Thyroid gland (tissue), 4 donors: ENCODE results near the gene CREB5. TPM values are rescaled to one million over a fixed set of nuclear protein-coding genes. Genes with fewer than 3 reads are reported as not detected.
A peak's percentile ranks its signal among the peaks of the same experiment; 100 is the strongest.

Experiments
- DNase-seq, 2 donors: peaks; one replicate each; pipeline ENCODE4 v3.0.0-alpha.2; 2019
- H3K27ac ChIP-seq, 3 donors: fragments of 200-600 bp; sonication (generic); 1 replicate in 2 of 3; 2 replicates in 1 of 3; pipeline ENCODE4 v1.5.1; 2016 to 2019; ENCODE audit warnings: mild to moderate bottlenecking in 1 of 3, moderate library complexity in 1 of 3
- H3K27me3 ChIP-seq: fragments of 200-600 bp; sonication (generic); one replicate; pipeline ENCODE4 v1.5.1; 2019
- H3K36me3 ChIP-seq, 2 donors: fragments of 200-600 bp; sonication (generic); one replicate each; pipeline ENCODE4 v1.5.1; 2016 to 2019
- H3K4me1 ChIP-seq, 2 donors: fragments of 200-600 bp; sonication (generic); one replicate each; pipeline ENCODE4 v1.5.1; 2017 to 2019
- H3K4me3 ChIP-seq, 3 donors: fragments of 200-600 bp; sonication (generic); replicated peaks in 1 of 3; 1 replicate in 2 of 3; 2 replicates in 1 of 3; pipeline ENCODE4 v1.5.1; 2016; ENCODE audit warnings: mild to moderate bottlenecking in 1 of 3
- H3K9me3 ChIP-seq: fragments of 200-600 bp; sonication (generic); one replicate; pipeline ENCODE4 v1.5.1; 2017
- POLR2A ChIP-seq, 2 donors: fragments of 450-650 bp; IDR thresholded peaks; one replicate each; pipeline ENCODE4 v1.6.1; 2017; ENCODE audit warnings: antibody characterized with exemption in 2 of 2, mild to moderate bottlenecking in 2 of 2, moderate library complexity in 1 of 2
- WGBS, 2 donors: methylation state at CpG; one replicate each; pipeline ENCODE4 v1.1.5; 2017; 5-methylcytosine and 5-hydroxymethylcytosine counted together
- intact Hi-C: fragments of 100-400 bp; cut with DNase I; formaldehyde crosslinking; loops from one replicate; pipeline ENCODE4 v1.15.1; 2023
- total RNA-seq, 4 donors: library from RNA; depleted of rRNA; stranded (reverse); fragments of >200 nt; gene quantifications; one replicate each; pipeline ENCODE4 v1.2.3, GENCODE V29; 2016
- TF ChIP-seq, protein P1 (sequence below), 6 experiments: fragments of 200-600 bp in 3 of 6; fragments of 450-650 bp in 3 of 6; sonication (generic) in 3 of 6; IDR thresholded peaks; one replicate each; pipeline ENCODE4 v1.5.1; 2016 to 2019; ENCODE audit warnings: antibody characterized with exemption in 6 of 6, mild to moderate bottlenecking in 2 of 6, inconsistent platforms in 1 of 6, moderate library complexity in 1 of 6

CREB5 gene
- total RNA-seq, 4 donors from 2014 or later: 2.5 to 13.6 (median 6.5) TPM

DNA sequence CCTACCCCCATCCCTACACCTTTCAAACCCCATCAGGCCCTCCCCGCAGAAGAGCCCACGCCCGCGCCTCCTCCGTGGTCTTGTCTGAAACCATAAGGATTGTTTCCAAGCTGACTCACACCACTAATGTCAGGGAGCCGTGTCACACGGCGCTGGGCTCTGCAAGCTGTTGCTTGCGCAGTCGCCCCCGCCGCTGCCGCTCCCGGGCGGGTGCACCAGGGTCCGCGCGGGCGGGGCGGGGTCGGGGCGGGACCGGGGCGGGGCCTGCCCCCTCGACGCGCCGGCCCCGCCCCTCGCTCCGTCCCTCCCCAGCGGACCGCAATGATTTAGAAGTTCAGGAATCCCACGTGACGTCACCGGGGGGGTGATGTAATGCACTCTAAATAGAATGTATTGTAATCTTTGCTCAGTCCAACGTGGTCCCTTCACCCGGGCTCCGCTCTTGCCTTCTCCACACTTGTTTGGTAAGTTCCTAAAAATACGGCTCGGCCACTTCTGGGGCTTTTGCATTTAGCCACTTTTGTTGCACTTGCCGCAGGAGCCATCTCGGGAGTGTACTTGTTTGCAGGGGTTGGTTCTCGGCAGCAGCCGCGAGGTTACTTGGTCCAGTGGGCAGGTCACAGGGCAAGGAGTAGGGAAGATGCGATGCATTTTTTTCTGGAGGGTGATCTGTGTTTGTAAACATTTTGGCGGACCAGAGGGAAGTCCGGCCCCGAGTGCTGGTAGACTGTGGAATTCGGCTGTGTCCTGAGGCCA is 3.2 kb upstream of the CREB5 start:
- TF ChIP-seq, protein P1, sequence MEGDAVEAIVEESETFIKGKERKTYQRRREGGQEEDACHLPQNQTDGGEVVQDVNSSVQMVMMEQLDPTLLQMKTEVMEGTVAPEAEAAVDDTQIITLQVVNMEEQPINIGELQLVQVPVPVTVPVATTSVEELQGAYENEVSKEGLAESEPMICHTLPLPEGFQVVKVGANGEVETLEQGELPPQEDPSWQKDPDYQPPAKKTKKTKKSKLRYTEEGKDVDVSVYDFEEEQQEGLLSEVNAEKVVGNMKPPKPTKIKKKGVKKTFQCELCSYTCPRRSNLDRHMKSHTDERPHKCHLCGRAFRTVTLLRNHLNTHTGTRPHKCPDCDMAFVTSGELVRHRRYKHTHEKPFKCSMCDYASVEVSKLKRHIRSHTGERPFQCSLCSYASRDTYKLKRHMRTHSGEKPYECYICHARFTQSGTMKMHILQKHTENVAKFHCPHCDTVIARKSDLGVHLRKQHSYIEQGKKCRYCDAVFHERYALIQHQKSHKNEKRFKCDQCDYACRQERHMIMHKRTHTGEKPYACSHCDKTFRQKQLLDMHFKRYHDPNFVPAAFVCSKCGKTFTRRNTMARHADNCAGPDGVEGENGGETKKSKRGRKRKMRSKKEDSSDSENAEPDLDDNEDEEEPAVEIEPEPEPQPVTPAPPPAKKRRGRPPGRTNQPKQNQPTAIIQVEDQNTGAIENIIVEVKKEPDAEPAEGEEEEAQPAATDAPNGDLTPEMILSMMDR (IDR thresholded peaks at IDR 0.05): no peak
- peak in 1 of 2 donors; percentile 19 for TF ChIP-seq POLR2A (IDR thresholded peaks at IDR 0.05)
- Histone ChIP-seq H3K4me3 (peak overlapping the region; percentile 6 to 39 (median 34)), H3K27ac (peak overlapping the region in 2 of 3 donors; percentile 23 to 42), H3K27me3 (peaks cover 5% of the 10 kb centered on the region), H3K9me3 (no peaks in the 10 kb centered on the region), H3K36me3 (no peaks in the 10 kb centered on the region), H3K4me1 (peaks cover 15 to 25% of the 10 kb centered on the region in 2 donors)
- intact Hi-C loops: no loop called here
- WGBS, 2 donors: 1% methylated on average over 42 to 43 of the region's 51 CpGs
- DNase-seq: peak; percentile 72 to 77

DNA sequence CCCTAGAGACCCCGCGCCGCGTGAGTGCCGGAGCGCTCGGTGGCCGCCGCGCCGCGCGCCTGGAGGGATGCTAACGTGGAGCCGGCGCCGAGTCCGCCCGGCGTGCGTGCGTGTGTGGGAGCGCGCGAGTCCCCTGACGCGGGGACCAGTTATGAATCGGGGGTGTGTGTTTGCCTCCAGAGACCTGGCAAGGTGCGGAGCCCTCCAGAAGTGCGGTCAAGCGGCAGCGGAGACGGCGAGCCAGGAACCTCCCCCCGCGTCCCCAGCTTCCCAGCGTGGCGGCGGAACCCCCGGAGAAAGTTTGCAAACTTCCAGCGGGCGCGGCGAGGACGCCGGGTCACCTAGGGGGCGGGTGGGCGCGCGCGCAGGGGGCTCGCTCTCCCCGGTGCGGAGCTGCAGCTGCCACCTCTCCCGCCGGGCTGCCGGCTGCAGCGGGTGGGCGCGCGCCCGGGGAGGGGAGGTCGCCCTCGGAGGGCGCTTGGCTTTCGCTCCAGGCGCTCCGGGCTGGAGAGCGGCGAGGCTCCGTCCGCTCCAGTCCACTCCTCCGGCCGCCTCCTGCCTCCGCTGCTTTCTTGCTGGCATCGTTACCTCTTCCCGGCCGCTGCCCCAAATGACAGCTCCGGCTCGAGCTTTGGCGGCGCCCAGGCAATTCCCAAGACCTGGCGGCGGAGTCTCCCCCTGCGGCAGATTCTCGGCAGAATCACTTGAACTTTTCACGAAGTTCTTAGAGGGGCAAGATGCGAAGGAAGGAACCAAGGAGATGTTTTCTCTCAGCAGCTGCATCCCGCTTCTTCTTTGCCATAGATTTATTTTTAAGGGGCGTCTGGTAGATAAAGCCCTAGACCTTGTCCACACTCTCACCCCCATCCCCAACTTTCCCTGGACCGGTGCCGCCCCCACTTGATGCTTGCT is 2.3 kb upstream of the CREB5 start:
- Histone ChIP-seq H3K27me3 (peaks cover 5% of the 10 kb centered on the region), H3K36me3 (no peaks in the 10 kb centered on the region), H3K9me3 (no peaks in the 10 kb centered on the region), H3K4me1 (peaks cover 15 to 25% of the 10 kb centered on the region in 2 donors), H3K4me3 (peak overlapping the region; percentile 6 to 39 (median 34)), H3K27ac (peak overlapping the region in 2 of 3 donors; percentile 23 to 42)
- peak; percentile 19 to 26 for DNase-seq
- intact Hi-C loops: no loop called here
- 1% methylated on average over 39 to 45 of the region's 92 CpGs for WGBS, 2 donors
- TF ChIP-seq, protein P1 (IDR thresholded peaks at IDR 0.05): no peak
- no peak for TF ChIP-seq POLR2A (IDR thresholded peaks at IDR 0.05)

DNA sequence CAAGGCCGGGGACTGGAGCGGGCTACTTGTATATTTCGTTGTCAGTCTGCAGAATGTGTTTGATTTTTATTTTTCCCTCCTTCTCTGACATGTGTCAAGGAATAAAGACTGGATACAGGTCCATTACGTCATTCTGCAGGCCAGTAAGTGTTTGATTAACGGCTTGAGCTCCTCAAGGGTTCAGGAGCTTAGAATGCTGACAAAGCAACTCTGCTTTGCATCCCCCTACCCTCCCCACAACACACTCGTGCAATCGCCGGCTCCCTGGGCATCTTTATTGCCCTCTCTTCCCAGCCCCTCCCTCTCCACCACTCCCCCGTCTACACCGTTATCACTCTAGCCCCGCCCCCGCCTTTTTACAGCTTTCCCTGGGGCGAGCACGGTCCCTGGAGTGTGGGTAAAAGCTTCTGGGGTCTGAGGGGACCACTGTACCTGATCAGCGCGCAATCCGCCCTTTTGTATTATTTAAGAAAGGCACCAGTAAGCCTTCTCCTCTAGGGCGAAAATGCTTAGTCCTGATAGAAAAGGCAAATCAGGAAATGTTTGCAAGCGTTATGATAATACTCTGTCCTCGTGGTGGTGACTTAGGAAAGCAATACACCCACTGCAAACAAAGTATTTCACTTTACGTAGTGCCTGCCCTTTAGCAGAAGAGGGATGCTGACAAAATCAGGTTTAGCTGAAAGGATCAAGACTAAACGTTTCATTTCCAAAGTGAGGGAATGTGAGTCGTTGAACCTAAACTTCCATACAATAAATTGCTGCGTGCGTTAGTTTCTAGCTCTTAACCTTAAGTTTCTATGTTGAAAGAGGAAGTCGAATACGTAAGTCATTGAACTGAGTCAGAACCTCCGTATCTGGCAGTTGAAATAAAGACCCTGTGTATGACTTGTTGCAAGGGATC is 1.4 kb upstream of the CREB5 start:
- Histone ChIP-seq H3K27ac (no peak overlapping the region), H3K9me3 (no peaks in the 10 kb centered on the region), H3K4me1 (peaks cover 15 to 25% of the 10 kb centered on the region in 2 donors), H3K36me3 (no peaks in the 10 kb centered on the region), H3K27me3 (peaks cover 5% of the 10 kb centered on the region), H3K4me3 (peak overlapping the region in 1 of 3 donors; percentile 39)
- WGBS, 2 donors: 5 to 8% methylated on average over 28 of the region's 28 CpGs
- TF ChIP-seq, protein P1 (IDR thresholded peaks at IDR 0.05): no peak
- no peak for TF ChIP-seq POLR2A (IDR thresholded peaks at IDR 0.05)
- intact Hi-C loops: no loop called here
- peak in 1 of 2 donors; percentile 2 for DNase-seq

DNA sequence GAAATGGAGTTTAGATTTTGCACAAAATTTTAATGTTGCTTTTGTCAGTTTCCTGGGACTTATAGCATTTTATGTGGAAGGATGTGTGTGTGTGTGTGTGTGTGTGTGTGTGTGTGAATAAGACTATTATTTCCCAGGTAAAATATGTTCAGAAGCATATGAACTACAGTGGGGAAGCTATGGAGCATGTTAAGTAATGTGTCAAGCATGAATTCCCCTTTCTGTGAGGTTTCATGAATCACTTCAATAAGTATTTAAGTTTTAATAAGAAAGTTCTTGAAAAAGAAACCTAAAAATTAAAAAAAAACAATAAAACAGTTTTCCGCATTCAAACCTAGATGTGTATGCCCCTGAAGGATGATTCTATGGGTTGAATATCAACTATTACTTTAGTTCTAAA is 693 bp downstream of the CREB5 start:
- Histone ChIP-seq H3K9me3 (no peaks in the 10 kb centered on the region), H3K4me1 (peaks cover 15 to 25% of the 10 kb centered on the region in 2 donors), H3K27ac (no peak overlapping the region), H3K4me3 (no peak overlapping the region), H3K27me3 (peaks cover 5% of the 10 kb centered on the region), H3K36me3 (no peaks in the 10 kb centered on the region)
- TF ChIP-seq, protein P1 (IDR thresholded peaks at IDR 0.05): no peak
- no peak for TF ChIP-seq POLR2A (IDR thresholded peaks at IDR 0.05)
- WGBS, 2 donors: 94 to 98% methylated on average over 1 of the region's 1 CpG
- DNase-seq: no peak
- intact Hi-C loops: no loop called here
